Measurements from ENCODE around the gene CCNL2.

CCNL2 gene

DNA sequence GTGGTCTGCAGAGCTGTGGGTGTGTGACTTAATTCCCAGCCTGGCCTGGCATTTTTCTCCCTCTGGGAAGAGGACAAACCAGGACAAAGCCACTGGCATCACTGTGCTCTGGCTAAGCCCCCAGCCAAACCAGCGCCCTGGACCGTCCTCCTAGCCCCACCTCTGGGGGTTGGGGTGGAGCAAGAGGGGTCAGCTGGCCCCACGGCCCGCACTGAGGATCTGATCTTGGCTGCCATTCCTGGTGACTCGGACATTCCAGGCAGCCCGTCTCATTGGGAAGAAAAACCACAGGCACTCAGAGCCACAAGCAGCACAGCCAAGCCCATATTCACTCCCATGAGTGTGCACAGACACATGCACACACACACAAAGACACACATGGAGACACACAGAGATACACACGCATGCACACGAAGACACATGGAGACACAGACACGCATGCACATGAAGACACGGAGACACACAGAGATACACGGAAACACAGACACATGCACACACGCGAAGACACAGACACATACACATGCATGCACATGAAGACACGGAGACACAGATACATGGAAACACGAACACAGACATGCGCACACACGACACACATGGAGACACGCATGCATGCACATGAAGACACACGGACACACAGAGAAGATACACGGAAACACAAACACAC lies 38.5 kb downstream of the CCNL2 start:
- DNase-seq (ENCODE audit: extremely low read depth, low read depth) = peak; percentile 79
- TF ChIP-seq CTCF (IDR thresholded peaks at IDR 0.05; ENCODE audit: low read depth, low read length, missing control alignments) = no peak
- H3K4me3 ChIP-seq (replicated peaks; ENCODE audit: low read depth, low read length) = peak overlapping the region; percentile 77; the same call in 1 of the 2 replicates

DNA sequence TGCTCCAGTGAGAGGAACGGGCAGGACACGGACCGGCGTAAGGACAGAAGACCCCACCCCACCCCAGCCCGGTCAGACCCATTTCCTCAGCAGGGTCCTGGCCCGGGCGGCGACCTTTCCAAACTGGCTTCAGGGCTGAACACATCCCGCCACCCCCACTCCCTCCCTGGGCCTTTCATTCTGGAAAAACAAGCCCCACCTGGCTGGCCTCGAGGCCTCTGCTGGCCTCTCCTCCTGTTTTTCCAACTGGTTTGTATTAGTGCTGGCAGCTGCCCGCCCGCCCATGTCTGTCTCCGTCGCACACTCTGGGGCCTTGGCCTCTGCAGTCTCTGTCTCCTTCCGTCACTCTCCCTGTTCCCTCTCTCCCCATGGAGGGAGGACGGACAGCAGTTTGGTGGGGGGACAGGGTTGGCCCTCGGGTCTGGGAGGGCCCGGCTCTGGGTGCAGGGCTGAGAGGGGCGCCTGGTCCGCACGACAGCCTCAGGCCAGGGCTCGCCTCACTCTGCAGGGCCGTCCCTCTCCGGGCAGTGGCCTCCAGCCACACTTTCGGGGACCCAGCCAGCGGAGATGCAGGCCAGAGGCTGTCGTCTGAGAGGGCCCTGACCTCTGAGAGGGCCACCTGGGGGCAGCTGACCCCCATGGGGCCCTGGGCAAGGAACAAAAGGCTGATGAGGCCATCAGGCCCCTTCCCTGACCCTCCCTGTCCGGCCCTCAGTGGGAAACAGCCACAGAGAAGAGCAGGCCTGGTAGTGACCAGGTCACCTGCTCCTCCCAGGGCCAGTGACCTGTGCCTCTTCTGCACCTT lies 39.3 kb downstream of the CCNL2 start:
- TF ChIP-seq CTCF (IDR thresholded peaks at IDR 0.05; ENCODE audit: low read depth, low read length, missing control alignments) = no peak
- H3K4me3 ChIP-seq (replicated peaks; ENCODE audit: low read depth, low read length) = peak overlapping the region; percentile 77
- DNase-seq (ENCODE audit: extremely low read depth, low read depth) = no peak

DNA sequence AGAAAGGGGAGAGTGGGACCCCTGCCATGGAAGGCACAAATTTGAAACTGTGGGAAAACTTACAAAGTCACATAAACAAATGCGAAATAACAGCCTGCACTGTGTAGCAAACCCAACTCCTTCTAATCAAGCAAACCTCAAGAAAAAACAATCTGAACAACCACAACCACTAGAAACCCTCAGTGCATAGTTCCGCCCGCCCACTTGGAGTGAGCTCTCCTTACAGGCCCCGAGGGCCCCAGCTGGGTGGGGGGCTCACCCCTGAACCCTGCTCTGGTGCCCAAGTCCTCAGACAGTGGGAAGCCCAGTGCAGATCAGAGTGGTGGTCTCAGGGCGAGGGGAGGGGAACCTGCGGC lies 39.8 kb downstream of the CCNL2 start:
- peak overlapping the region; percentile 77 for H3K4me3 ChIP-seq (replicated peaks; ENCODE audit: low read depth, low read length)
- DNase-seq (ENCODE audit: extremely low read depth, low read depth) = no peak

GRCh38 chr1:1358433-1359271 lies 40.5 kb downstream of the CCNL2 start, which contains the start of gene MXRA8:
TSS of gene MXRA8 (minus strand) at chr1:1358555. CDS start at chr1:1358504, 51 bp downstream.
- DNase-seq (ENCODE audit: extremely low read depth, low read depth) = no peak
- TF ChIP-seq CTCF (IDR thresholded peaks at IDR 0.05; ENCODE audit: low read depth, low read length, missing control alignments) = no peak
- peak within 1 kb of the TSS; percentile 77 for H3K4me3 ChIP-seq (replicated peaks; ENCODE audit: low read depth, low read length)

More for the DNA sequence above, 39.8 kb downstream of the CCNL2 start:
- TF ChIP-seq CTCF (IDR thresholded peaks at IDR 0.05; ENCODE audit: low read depth, low read length, missing control alignments) = no peak

GRCh38 chr1:1357871-1358432 lies 41.2 kb downstream of the CCNL2 start:
- no peak for DNase-seq (ENCODE audit: extremely low read depth, low read depth)
- peak overlapping the region; percentile 77 for H3K4me3 ChIP-seq (replicated peaks; ENCODE audit: low read depth, low read length)

More at GRCh38 chr1:1357871-1358432, 41.2 kb downstream of the CCNL2 start:
- no peak for TF ChIP-seq CTCF (IDR thresholded peaks at IDR 0.05; ENCODE audit: low read depth, low read length, missing control alignments)

All from HFF-Myc (cell line).